ENCODE data around the gene GINS1.

GRCh38 chr20:25481918-25482253 lies 74.4 kb downstream of the GINS1 start:
- TF ChIP-seq CTCF (IDR thresholded peaks at IDR 0.05 in 8 of 11, conservative IDR thresholded peaks at IDR 0.05 in 3 of 11) (no peak), POLR2A (IDR thresholded peaks at IDR 0.05) (no peak), POLR2AphosphoS5 (IDR thresholded peaks at IDR 0.05) (no peak)
